ENCODE data around the gene PIGP. TPM values are rescaled to one million over a fixed set of nuclear protein-coding genes. Genes with fewer than 3 reads are reported as not detected.
"Not testable (repeated sequence)": the region's sequence is repeated elsewhere in the genome, so short reads cannot be mapped to it uniquely, and the experiment has no call there.

The PIGP gene
- total RNA-seq, 4 donors from 2014 or later = 20.3 to 30.7 (median 21.6) TPM

- TF ChIP-seq, protein P1, sequence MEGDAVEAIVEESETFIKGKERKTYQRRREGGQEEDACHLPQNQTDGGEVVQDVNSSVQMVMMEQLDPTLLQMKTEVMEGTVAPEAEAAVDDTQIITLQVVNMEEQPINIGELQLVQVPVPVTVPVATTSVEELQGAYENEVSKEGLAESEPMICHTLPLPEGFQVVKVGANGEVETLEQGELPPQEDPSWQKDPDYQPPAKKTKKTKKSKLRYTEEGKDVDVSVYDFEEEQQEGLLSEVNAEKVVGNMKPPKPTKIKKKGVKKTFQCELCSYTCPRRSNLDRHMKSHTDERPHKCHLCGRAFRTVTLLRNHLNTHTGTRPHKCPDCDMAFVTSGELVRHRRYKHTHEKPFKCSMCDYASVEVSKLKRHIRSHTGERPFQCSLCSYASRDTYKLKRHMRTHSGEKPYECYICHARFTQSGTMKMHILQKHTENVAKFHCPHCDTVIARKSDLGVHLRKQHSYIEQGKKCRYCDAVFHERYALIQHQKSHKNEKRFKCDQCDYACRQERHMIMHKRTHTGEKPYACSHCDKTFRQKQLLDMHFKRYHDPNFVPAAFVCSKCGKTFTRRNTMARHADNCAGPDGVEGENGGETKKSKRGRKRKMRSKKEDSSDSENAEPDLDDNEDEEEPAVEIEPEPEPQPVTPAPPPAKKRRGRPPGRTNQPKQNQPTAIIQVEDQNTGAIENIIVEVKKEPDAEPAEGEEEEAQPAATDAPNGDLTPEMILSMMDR (IDR thresholded peaks at IDR 0.05) = no peak
- intact Hi-C loops (cut with DNase I) = no loop called here
- Histone ChIP-seq H3K4me1 (no peaks in the 10 kb centered on the region), H3K9me3 (peaks cover 0 to 7% (median 0%) of the 10 kb centered on the region in 4 donors), H3K27me3 (no peaks in the 10 kb centered on the region), H3K4me3 (no peak overlapping the region), H3K36me3 (peaks cover 0 to 12% (median 8%) of the 10 kb centered on the region in 4 donors), H3K27ac (replicated peaks in 1 of 4) (no peak overlapping the region)
- WGBS = 96% methylated on average over 2 of the region's 2 CpGs
- no peak for DNase-seq (ENCODE audit: extremely low spot score)
Measured at GRCh38 chr21:37106998-37107397, 34.1 kb upstream of the PIGP start.

DNA sequence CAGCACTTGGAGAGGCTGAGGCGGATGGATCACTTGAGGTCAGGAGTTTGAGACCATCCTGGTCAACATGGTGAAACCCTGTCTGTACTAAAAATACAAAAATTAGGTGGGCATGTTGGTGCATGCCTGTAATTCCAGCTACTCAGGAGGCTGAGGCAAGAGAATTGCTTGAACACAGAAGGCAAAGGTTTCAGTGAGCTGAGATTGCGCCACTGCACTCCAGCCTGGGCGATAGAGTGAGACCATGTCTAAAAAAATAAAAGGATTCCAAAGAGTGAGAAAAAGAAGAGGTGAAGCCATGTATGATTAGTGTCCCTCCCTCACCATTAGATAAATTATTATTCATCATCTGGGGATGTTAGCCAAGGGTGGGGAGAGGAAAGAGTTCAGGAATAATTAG lies 29.9 kb upstream of the PIGP start:
- H3K4me1 ChIP-seq; H3K27me3 ChIP-seq; DNase-seq (ENCODE audit: extremely low spot score); H3K9me3 ChIP-seq; H3K27ac ChIP-seq (replicated peaks in 1 of 4); H3K4me3 ChIP-seq; intact Hi-C loops (cut with DNase I): not testable (repeated sequence)
- peaks cover 7 to 23% (median 13%) of the 10 kb centered on the region in 4 donors for H3K36me3 ChIP-seq
- WGBS = 95% methylated on average over 3 of the region's 3 CpGs

DNA sequence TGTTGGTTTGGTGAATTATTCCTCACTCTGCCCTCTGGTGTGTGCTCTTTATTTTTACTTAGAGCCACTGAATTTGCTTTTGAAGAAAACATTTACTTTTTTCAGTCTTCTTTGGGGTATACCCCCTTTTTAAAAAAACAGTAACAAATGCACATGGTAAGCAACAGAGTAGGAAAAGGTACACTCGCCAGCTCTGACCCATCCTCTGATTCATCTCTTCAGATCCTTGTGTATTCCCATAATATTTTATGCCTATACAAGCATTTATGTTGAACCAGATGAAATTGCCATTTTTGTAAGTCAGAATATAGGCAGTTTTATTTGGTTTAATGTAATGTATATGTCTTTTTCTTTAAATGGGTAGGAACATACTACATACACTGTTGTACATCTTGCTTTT lies 28.5 kb upstream of the PIGP start:
- Histone ChIP-seq H3K4me3 (no peak overlapping the region), H3K27me3 (no peaks in the 10 kb centered on the region), H3K36me3 (peaks cover 12 to 37% (median 21%) of the 10 kb centered on the region in 4 donors), H3K4me1 (no peaks in the 10 kb centered on the region), H3K27ac (replicated peaks in 1 of 4) (no peak overlapping the region), H3K9me3 (no peaks in the 10 kb centered on the region)
- no peak for TF ChIP-seq EP300 (IDR thresholded peaks at IDR 0.05)
- no peak for TF ChIP-seq POLR2AphosphoS5 (IDR thresholded peaks at IDR 0.05)
- TF ChIP-seq, protein P1 (IDR thresholded peaks at IDR 0.05) = no peak
- TF ChIP-seq POLR2A (IDR thresholded peaks at IDR 0.05; ENCODE audit: low read depth) = no peak
- DNase-seq (ENCODE audit: extremely low spot score) = no peak
- intact Hi-C loops (cut with DNase I) = no loop called here
- WGBS = 89% methylated on average over 1 of the region's 1 CpG

DNA sequence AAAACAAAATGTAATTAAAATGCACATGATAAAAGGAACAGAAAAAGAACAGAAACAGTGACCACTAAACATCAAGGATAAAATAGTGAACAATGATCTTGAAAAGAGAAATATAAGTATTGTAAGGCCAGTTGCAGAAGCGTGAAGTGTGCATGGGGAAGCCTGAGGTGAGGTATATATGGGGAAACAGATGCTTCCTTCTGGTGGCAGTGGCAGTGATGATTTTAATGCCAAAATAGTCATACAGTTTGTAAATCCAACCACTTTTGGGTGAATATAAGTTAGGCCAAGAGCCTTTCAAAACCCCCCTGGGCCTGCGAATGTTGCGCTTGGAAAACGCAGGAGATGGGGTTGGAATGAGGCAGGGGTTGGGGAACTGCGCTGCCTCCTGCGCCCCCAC lies 27.4 kb upstream of the PIGP start:
- H3K4me1 ChIP-seq = no peaks in the 10 kb centered on the region
- intact Hi-C loops (cut with DNase I) = no loop called here
- 81% methylated on average over 6 of the region's 6 CpGs for WGBS
- H3K27me3 ChIP-seq = no peaks in the 10 kb centered on the region
- TF ChIP-seq POLR2AphosphoS5 (IDR thresholded peaks at IDR 0.05) = no peak
- TF ChIP-seq POLR2A (IDR thresholded peaks at IDR 0.05; ENCODE audit: low read depth) = no peak
- TF ChIP-seq, protein P1 (IDR thresholded peaks at IDR 0.05) = no peak
- no peak for TF ChIP-seq EP300 (IDR thresholded peaks at IDR 0.05)
- no peaks in the 10 kb centered on the region for H3K9me3 ChIP-seq
- no peak for DNase-seq (ENCODE audit: extremely low spot score)
- H3K36me3 ChIP-seq = peaks cover 15 to 48% (median 30%) of the 10 kb centered on the region in 4 donors
- no peak overlapping the region for H3K27ac ChIP-seq (replicated peaks in 1 of 4)
- no peak overlapping the region for H3K4me3 ChIP-seq

DNA sequence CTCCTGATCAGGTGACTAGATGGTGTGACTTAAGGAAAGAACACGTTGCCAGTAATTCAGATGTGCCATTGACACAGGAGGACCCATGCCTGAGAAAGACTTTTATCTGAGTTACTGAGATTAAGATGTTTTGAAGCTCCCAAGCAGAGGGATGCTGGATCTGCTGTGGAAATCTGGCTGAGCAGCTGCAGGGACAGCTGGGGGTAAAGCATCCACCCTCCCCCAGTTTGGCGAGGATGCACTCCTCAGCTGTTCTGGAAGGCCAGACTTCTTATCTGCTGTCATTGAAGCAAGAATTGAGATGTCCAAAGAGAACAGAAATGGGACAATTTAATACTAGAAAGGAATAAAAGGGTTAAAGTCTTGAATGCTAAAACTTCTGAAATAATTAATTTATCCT lies 25.9 kb upstream of the PIGP start:
- Histone ChIP-seq H3K36me3 (peaks cover 15 to 56% (median 30%) of the 10 kb centered on the region in 4 donors), H3K4me3 (no peak overlapping the region), H3K27ac (replicated peaks in 1 of 4) (no peak overlapping the region), H3K9me3 (no peaks in the 10 kb centered on the region), H3K4me1 (no peaks in the 10 kb centered on the region), H3K27me3 (no peaks in the 10 kb centered on the region)
- intact Hi-C loops (cut with DNase I) = no loop called here
- WGBS = 92% methylated on average over 2 of the region's 2 CpGs
- no peak for TF ChIP-seq EP300 (IDR thresholded peaks at IDR 0.05)
- no peak for TF ChIP-seq POLR2A (IDR thresholded peaks at IDR 0.05; ENCODE audit: low read depth)
- DNase-seq (ENCODE audit: extremely low spot score) = no peak

DNA sequence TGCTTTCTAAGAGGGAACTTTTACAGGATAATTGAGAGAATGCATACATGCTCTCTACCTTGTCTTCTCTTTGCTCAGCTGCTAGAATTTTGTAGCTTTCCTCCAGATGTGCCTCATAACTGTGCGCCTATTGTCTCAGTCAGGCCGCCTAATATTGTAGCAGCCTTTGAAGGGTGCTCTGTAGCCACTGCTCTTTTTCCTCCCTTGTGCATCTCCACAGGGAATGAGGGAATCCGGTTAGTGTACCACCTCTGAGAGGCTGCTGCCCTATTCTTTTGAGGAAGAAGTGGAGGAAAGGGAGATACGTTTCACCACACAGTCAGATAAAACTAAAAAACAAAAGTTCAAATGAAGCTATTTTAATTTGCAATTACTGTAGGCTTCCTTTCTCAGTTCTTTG lies 22.9 kb upstream of the PIGP start:
- Histone ChIP-seq H3K36me3 (peaks cover 15 to 66% (median 33%) of the 10 kb centered on the region in 4 donors), H3K27ac (replicated peaks in 1 of 4) (no peak overlapping the region), H3K9me3 (no peaks in the 10 kb centered on the region), H3K4me3 (no peak overlapping the region), H3K27me3 (no peaks in the 10 kb centered on the region), H3K4me1 (no peaks in the 10 kb centered on the region)
- WGBS = 92% methylated on average over 4 of the region's 4 CpGs
- no peak for TF ChIP-seq POLR2AphosphoS5 (IDR thresholded peaks at IDR 0.05)
- TF ChIP-seq EP300 (IDR thresholded peaks at IDR 0.05) = no peak
- TF ChIP-seq, protein P1 (IDR thresholded peaks at IDR 0.05) = no peak
- TF ChIP-seq POLR2A (IDR thresholded peaks at IDR 0.05; ENCODE audit: low read depth) = no peak
- intact Hi-C loops (cut with DNase I) = no loop called here
- no peak for DNase-seq (ENCODE audit: extremely low spot score)
